GM19452 (cell line): ENCODE measurements around the gene RPL36.
"Not testable (repeated sequence)": the region's sequence is repeated elsewhere in the genome, so short reads cannot be mapped to it uniquely, and the experiment has no call there.

Source experiments
- ATAC-seq: cut with Tn5 transposase; IDR thresholded peaks from one replicate; pipeline ENCODE4 v1.9.1; 2021; ENCODE audit not compliant: unreplicated experiment

RPL36 gene

DNA sequence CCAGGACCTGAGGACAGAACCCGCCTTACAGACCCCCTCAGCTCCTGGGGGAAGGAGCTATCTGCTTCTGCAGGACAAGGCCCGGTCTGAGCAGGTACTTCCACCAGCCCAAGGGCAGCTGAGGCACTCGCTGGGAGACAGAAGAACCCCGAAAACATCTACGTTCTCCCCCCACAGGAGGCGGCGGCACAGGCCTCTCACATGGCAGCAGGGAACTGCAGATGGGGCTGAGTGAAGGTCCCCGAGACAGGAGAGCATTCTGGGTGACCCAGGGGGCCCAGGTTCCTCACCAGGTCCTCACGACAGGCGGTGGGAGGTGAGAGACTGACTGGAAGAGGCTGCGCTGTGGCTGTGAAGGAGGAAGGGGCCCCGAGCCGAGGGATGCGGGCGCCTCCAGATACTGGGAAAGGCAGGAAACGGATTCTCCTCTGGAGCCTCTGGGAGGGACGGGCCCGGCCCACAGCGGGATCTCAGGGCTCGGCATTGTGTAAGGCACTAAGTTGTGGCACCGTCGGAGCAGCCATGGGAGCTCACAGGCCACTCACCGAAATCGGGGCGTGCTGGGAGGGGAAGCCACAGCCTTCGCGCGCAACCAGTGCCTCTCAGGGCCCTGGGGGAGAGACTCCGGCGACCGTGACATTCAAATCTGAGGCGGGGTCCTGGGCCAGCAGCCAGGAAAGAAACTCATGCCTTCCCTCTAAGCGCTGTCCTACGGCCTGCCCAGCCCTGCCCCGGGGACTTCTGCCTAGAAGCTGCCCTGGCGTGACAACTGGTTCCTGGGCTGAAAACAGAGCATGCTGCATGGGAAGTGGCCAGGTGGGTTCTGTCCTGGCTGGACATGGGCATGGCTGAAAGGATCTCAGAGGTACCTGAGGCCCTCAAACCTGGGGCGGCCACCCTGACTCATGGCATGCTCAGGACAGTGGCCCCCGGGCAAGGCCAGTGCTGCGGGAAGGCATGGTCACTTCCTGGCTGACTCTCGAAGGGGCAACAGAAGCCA, 14.0 kb downstream of the RPL36 start:
- no peak for ATAC-seq

DNA sequence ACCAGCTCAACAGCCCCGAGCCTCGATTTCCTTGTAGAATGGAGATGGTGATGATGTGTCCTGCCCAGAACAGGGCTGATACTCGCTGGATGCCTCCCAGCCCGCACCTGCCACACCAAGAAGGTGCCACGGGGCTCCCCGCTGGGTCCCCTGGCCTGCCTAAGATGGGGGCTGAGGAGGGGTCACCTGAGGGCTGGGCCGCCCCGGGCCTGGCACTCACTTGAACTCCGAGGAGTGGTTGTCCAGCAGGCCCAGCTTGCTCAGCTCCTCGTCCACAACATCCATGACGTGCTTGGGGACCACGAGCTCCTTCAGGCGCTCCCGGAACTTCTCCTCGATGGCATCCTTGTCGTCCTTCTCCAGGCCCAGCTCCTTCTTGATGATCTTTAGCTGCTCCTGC, 15.5 kb downstream of the RPL36 start:
- no peak for ATAC-seq

DNA sequence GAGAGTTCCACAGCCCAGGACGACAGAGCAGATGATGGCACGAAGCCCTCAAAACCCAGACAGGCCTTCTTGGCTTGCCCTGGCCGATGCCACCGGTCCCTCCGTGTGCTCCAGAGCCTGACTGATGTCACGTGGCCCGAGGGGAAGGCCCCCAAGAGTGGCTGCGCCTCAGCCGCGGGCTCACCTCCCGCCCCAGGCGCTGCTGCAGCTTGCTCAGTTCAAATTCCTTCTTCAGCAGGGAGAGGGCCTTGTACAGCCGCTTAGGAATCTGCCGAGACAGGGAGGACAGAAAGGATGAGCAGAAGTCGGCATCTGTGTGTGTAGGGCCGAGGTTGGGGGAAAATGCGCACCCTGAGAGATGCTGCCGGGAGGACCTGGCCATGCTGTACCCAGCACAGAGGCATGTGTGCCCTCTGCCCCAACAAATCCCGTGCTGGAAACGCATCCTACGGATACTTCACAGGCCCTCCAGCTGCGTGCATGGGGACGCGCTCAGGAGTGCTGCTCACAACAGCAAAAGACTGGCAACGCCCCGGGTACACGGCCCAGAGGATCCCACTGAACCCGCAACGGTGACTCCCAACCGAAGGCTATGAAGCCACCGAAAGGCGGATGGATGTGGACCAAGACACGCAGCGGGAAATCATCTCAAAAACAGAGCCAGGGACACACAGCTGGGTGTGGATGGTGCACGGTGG, 16.9 kb downstream of the RPL36 start:
- ATAC-seq, result no peak

DNA sequence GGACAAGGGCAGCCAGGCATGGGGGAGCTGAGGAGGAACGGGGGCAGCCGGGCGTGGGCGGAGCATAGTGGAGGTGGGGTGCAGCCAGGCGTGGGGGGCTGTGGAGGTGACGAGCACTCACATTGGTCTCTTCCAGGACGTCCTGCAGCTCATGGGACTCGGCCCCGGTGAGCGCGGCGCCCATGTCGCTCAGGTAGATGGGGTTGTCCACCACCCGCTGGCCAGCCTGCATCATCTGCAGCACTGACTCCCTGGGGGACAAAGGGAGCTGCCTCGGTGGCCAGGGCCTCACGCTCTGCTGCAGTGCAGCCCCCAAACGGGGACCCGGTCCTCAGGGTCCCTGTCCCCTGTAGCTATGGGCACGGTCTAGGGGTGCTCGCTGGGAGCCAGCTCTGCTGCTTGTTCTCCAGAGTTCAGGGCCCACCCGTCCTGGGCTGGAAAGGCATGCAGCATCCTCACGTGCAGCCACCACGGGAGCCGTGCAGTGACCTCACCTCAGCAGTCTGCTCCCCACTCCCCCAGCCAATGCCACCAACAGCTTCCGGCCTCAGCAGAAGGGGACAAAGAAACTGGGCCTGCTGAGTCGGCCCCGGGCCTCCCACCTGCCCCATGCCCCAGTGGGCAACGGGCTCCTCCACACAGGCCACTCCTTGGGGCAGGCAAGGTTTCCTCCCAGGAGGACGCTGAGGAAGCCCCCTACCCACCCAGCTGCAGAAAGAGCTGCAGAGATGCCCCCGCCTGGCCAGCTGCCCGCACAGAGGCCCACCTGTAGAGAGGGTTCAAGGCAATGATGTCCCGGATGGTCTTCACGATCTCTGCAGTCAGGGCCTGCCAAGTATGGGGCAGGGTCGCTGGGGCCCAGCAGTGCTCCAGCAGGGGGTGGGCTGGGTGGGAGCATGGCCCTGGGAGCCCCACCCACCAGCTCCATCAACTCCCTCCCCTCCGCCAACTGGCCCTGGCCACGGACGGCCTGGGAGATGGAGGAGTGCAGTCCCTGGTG, 17.8 kb downstream of the RPL36 start:
- ATAC-seq, result no peak

DNA sequence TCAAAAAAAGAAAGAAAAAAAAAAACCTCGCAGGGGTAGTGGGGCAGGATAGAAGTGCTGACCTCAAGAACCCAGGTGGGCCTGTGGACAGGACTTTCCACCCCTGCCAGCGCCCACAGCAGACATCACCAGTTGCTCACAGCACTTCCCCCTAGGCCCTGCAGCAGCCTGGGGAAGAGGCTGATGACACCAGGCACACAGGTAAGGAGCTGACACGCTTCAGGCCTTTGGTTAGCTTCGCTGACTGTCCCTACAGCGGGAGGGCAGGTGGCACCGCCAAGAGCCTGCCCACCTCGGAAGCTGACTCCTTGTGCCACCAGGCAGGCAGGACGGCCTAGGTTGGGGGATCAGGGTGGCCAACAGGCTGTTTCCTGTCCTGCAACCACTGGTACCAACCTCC, 20.9 kb downstream of the RPL36 start:
- no peak for ATAC-seq

DNA sequence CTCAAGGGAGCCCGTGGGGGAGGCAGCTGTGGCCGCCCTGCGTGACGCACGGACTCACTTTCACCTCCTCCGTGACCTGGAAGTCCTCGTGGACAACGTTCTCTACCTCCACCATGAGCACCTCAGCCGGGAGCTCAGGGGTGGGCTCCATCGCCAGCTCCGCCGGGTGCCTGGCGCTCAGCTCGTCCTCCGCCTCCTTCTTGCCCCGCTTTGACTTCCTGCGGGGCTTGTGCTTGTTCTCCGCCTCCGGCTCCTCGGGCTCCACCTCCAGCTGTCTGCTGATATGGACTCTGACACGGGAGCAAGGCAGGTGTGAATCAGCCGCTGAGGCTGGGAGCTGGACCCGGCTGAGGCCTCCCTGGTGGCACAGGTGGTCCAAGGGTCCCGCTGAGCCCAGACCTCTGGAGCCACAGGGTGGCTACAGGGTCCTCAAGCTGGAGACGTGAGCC, 21.6 kb downstream of the RPL36 start:
- no peak for ATAC-seq

DNA sequence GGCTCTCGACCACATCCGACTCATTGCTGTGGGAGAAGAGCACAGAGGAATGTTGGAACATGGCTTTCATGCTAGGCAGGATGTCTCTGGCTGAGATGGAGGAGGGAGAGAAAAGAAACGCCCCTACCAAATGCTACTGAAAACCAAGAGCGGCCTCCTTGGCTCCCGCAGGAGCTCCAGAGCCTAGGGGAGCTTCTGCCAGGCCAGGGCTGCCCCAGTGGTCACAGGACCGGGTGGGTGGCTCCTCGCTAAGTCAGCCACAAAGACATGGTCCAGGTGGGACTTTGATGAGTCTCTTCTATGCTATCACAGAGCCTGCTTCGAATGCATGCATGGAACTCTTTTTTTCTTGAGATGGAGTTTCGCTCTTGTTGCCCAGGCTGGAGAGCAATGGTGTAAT, 23.1 kb downstream of the RPL36 start:
- no peak for ATAC-seq

DNA sequence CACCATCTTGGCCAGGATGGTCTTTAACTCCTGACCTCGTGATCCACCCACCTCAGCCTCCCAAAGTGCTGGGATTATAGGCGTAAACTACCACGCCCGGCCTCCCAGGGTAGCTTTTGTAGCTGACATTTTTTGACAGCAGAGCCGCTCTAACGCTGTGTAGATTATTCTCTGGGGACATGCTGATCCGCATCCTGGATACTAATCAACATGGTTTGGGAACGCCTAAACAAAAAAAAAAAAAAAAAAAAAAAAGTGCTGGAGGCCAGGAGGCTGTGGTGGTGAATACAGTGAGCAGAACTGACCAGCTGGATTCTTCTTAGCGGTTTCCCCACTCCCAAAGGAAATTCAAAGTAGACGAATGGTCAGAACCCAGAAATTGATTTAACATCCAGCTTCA, 24.7 kb downstream of the RPL36 start:
- no peak for ATAC-seq

DNA sequence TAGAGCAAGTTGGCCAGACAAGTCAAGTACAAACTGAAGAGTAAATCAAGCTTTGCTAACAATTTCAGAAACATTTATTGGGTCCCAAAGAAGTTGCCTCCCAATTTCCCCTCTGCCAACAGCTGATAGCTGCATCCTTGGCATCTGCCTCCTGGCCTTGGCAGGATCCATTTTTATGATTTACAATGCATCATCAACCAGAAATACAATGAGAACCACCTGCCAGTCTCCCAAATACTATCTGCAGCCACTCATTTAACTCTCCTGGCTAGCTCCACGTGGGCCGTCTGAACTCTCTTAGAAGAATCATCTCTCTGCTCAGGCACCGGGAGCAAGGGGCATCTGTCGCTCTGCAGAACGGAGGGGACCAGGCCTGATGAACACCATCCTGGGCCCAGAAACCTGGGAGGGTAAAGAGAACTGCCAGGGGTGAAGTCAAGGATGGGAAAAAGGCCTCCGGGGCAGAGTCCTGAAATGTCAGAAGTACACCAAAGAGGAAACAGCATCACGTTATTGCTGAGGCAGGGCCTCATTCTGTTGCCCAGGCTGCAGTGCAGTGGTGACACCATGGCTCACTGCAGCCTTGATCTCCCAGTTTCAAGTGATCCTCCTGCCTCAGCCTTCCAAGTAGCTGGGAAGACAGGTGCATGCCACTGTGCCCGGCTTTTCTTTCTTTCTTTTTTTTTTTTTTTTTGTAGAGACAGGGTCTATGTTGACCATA, 27.3 kb downstream of the RPL36 start:
- no peak for ATAC-seq

DNA sequence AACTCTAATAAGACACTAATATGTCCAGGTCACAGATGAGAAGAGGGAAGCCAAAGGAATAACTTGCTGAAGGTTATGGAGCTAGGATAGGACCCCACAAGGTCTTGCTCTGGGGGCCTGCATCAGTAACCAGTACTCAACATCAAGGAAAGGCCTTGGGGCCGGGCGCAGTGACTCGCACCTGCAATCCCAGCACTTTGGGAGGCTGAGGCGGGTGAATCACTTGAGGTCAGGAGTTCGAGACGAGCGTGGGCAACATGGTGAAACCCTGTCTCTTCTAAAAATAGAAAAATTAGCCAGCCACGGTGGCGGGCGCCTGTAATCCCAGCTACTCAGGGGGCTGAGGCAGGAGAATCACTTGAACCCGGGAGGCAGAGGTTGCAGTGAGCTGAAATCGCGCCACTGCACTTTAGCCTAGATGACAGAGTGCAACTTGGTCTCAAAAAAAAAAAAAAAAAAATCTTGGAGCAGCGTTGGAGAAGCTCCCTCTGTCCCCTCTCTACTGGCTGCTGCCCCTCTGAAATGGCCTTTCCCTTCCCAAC, 28.0 kb downstream of the RPL36 start:
- ATAC-seq, result no peak

DNA sequence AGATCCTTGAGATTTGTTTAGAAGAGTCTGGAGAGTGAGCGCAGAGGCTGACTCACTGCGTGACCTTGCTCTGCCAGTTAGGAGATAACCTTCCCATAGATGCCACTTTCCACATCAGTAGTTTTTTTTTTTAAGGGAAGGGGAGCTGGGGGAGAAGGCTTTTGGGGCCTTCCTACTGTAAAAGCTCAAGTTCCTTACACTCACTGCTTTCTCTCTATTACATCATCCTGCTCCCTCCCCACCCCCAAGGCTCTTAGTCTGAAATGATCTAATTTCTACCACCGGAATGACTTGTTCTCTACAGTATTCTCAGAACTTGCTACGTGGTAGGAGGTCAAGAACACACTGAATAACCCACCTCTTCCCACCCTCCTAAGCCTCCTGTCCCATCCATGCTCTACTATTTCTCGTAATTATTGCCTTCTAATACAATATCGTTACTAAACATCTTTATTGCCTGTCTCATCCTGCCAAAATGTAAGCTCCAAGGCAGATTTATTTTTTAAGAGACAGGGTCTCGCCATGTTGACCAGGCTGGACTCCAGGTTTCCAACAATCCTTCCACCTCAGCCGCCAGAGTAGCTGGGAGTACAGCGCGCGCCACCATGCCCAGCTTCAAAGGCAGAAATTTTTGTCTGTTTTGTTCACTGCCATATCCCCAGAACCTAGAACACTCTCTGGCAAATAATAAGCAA, 28.6 kb downstream of the RPL36 start:
- no peak for ATAC-seq

DNA sequence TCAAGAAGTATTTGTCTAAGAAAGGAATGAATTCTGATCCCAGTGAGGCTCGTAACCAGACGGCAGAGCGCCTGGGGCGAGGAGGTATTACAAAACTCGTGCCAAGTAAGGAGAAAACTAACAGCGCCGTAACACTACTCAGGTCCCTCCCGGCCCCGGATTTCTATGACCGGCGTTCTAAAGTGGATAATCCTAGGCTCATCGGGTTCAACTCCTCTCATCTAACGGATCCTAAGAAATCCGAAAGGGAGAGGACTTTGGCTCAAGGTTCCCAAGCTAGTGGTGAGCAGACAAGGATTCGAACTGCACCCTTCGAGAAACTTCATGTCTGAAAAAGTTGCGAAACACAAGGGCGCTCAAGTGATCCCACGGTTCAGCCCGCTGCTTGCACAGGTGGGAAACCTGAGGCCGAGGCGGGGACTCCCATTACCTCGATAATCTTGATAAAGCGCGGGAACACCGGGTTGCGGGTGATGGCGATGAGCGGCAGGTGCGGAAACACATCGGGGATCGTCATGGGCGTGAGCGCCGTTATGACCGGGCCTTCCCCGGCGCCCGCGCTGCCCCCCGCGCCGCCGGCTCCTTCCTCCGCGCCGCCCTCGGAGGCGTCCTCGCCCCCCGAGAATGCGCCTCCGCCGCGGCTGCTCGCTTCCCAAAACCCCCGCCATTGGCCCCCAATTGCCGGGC, 29.3 kb downstream of the RPL36 start:
- ATAC-seq, result no peak

DNA sequence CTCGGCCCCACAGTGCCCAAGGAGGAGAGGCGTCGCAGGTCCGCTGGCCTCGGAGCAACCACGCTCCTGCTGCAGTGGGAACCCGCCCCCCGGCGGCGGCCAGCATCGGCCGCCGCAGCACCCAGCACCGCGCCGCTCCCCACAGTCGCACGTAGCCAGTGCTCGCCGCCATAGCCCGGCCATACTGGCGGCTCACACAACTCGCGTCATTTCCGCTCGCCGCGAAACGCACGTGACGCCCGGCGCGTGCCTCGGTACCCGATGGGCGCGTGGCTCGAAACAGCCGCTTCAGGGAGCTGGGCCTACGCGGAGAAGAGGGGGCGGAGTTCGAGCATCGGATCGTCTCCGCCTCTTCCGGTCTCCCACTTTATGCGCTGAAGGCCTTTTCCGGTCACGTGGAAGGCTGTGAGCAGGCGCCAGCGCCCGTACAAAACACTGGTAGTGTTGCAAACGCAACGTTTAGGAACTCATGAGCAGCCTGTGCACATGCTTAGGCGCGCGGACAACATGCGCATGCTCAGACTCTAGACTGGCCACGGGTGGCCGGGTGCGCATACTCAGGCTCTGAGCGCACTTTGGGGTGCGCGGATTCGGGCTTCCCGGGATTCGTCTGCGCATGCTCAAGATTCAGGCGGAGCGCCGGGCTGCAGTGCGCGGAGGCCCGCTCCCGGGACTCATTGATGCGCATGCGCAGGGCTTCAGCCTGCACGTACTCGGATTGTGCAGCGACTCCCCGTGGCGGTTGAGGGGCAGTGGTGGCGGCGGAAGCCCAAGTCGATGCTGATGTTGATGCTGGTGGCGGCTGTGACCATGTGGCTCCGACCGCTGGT, 30.1 kb downstream of the RPL36 start, which contains the start of the genes CATSPERD and LONP1:
Gene CATSPERD (plus strand): TSS at position 677 of the 830 bp plus-strand sequence. CDS start 101 bp downstream, at position 778.
Gene LONP1 (minus strand): TSS at position 186 of the 830 bp plus-strand sequence. CDS start 14 bp downstream, at position 172.
- ATAC-seq, result peak; percentile 82

DNA sequence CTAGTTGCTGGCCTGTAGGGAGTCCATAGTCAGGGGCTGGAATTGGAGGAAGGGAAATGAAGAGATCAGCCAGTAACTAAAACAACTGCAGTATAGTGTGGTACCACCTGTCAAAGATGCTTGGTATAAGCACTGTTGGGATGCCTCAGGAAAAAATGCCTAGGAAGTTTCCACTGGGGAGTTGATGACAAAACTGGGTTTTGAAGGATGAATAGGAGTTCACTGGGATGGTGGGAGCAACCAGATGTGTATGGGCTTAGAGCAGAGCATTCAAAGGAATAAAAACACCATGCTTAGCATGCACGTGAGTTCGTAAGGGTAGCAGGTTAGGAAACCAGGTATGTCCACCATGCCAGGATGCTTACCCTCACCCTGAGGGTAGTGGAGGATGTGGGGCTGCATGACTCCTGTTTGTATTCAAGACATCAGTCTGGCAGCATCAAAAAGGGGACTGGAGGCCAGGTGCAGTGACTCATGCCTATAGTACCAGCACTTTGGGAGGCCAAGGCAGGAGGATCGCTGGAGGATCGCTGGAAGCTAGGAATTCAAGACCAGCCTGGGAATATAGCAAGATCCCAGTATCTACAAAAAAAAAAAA, 37.5 kb downstream of the RPL36 start:
- ATAC-seq, result no peak

DNA sequence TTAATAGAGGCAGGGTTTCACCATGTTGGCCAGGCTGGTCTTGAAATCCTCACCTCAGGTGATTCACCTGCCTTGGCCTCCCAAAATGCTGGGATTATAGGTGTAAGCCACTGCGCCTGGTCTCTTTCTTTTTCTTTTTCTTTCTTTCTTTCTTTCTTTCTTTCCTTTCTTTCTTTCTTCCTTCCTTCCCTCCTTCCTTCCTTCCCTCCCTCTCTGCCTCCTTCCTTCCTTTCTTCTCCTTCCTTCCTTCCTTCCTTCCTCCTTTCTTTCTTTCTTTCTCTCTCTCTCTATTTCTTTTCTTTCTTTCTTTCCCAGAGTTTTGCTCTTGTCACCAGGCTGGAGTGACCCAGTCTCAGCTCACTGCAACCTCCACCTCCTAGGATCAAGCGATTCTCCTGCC, 43.1 kb downstream of the RPL36 start:
- not testable (repeated sequence) for ATAC-seq

DNA sequence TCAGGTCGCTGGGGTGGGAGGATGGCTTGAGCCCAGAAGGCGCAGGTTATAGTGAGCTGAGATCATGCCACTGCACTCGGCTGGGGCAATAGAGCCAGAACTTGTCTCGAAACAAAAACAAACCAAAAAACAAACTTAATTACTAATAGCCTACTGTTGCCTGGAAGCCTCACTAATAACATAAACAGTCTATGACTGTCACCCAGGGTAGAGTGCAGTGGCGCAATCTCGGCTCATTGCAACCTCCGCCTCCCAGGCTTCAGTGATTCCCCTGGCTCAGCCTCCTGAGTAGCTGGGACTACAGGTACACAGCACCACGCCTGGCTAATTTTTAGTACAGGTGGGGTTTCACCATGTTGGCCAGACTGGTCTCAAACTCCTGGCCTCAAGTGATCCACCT, 48.3 kb downstream of the RPL36 start:
- ATAC-seq, result no peak
